Gastroesophageal sphincter (tissue), 4 donors: Measurements from ENCODE around the gene UNK. TPM values are rescaled to one million over a fixed set of nuclear protein-coding genes. Genes with fewer than 3 reads are reported as not detected.
A peak's percentile ranks its signal among the peaks of the same experiment; 100 is the strongest.

Experiments
- ATAC-seq: fragments of 150-250 bp; one replicate; pipeline ENCODE4 v1.9.1; 2016; ENCODE audit warnings: mild to moderate bottlenecking, moderate library complexity
- H3K27ac ChIP-seq, 4 donors: fragments of 200-600 bp; sonication (generic) in 3 of 4; 1 replicate in 3 of 4; 2 replicates in 1 of 4; pipeline ENCODE4 v1.5.1; 2016 to 2019
- H3K27me3 ChIP-seq: fragments of 200-600 bp; sonication (generic); one replicate; pipeline ENCODE4 v1.5.1; 2019
- H3K36me3 ChIP-seq, 2 donors: fragments of 200-600 bp; sonication (generic); one replicate each; pipeline ENCODE4 v1.5.1; 2019; ENCODE audit warnings: control low read depth in 1 of 2
- H3K4me1 ChIP-seq, 3 donors: fragments of 200-600 bp; sonication (generic); 1 replicate in 2 of 3; 2 replicates in 1 of 3; pipeline ENCODE4 v1.5.1; 2016 to 2019; ENCODE audit warnings: control low read depth in 2 of 3
- H3K4me3 ChIP-seq, 2 donors: fragments of 200-600 bp; sonication (generic); one replicate each; pipeline ENCODE4 v1.5.1; 2019; ENCODE audit warnings: mild to moderate bottlenecking in 1 of 2, moderate library complexity in 1 of 2
- H3K9me3 ChIP-seq, 3 donors: fragments of 200-600 bp; sonication (generic); one replicate each; pipeline ENCODE4 v1.5.1; 2017 to 2019; ENCODE audit warnings: control low read depth in 2 of 3
- CTCF ChIP-seq, 4 experiments: fragments of 200-600 bp in 2 of 4; fragments of 450-650 bp in 2 of 4; sonication (generic) in 1 of 4; IDR thresholded peaks; one replicate each; pipeline ENCODE4 v1.5.1; 2017 to 2019; ENCODE audit warnings: antibody characterized with exemption in 4 of 4, mild to moderate bottlenecking in 2 of 4, moderate library complexity in 2 of 4
- EP300 ChIP-seq: sonication (generic); formaldehyde crosslinking; IDR thresholded peaks from one replicate; pipeline ENCODE4 v1.6.1; 2017; ENCODE audit warnings: antibody characterized with exemption, mild to moderate bottlenecking
- POLR2A ChIP-seq, 2 donors: fragments of 450-650 bp; IDR thresholded peaks; one replicate each; pipeline ENCODE4 v1.6.1; 2017; ENCODE audit warnings: antibody characterized with exemption in 2 of 2, mild to moderate bottlenecking in 2 of 2, moderate library complexity in 1 of 2
- POLR2AphosphoS5 ChIP-seq: sonication (generic); formaldehyde crosslinking; IDR thresholded peaks from one replicate; pipeline ENCODE4 v1.6.1; 2017; ENCODE audit warnings: antibody characterized with exemption
- WGBS, 2 donors: methylation state at CpG; one replicate each; pipeline ENCODE4 v1.1.5; 2018; ENCODE audit warnings: low coverage in 1 of 2; 5-methylcytosine and 5-hydroxymethylcytosine counted together
- total RNA-seq, 4 donors: library from RNA; depleted of rRNA; stranded (reverse); fragments of >200 nt; gene quantifications; one replicate each; pipeline ENCODE4 v1.1.0, GENCODE V29; 2016

The UNK gene
- total RNA-seq, 4 donors from 2014 or later: 9.8 to 41.6 (median 21.0) TPM

DNA sequence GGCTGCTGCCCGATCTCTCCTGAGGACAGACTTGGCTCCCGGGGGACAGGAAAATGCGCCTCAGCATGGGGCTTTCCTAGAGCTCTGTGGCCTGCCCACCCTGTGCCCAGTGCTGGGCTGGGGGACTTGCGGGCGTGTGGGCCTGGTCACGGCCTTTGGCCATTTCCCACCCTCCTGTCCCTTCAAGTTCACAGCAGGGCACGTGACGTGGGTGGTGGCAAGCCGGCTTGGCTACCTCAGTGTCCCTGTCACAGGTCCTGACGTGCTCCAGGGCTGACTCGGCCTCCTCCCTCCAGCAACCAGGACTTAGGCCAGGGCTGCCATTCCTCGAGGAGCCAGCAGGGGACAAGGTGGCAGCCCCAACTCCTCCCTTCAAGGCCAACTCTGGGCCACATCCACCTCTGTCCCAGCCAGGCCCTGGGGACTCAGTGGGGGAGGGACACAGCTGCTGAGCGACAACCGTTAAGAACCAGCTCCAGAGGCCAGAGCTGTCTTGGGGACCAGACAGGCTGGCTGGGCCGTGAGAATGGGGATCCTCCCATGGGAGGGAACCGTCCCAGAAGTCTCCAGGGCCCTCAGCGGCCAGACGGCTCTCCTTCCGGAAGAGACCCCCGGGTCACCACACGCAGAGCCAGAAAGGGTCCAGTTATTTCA lies 60.6 kb downstream of the UNK start:
- peak; percentile 73 for ATAC-seq
- no peak overlapping the region for H3K4me3 ChIP-seq
- 51% methylated on average over 5 of the region's 21 CpGs; no CpG with 5 or more reads in 1 of the 2 donors for WGBS, 2 donors
- H3K27ac ChIP-seq: peak overlapping the region in 3 of 4 donors; percentile 75 to 77 (median 75)
- peaks cover 0 to 61% (median 22%) of the 10 kb centered on the region in 3 donors for H3K4me1 ChIP-seq
- H3K27me3 ChIP-seq: no peaks in the 10 kb centered on the region
- peak in 3 of 4 experiments; percentile 80 to 85 (median 84) for TF ChIP-seq CTCF (IDR thresholded peaks at IDR 0.05)
- no peak for TF ChIP-seq POLR2AphosphoS5
- H3K36me3 ChIP-seq: peaks cover 0 to 60% of the 10 kb centered on the region in 2 donors
- no peaks in the 10 kb centered on the region for H3K9me3 ChIP-seq

GRCh38 chr17:75845933-75846691 lies 61.5 kb downstream of the UNK start:
- H3K27me3 ChIP-seq: no peaks in the 10 kb centered on the region
- TF ChIP-seq EP300 (no peak), POLR2AphosphoS5 (no peak), POLR2A (IDR thresholded peaks at IDR 0.05) (no peak), CTCF (IDR thresholded peaks at IDR 0.05) (no peak)
- no peak for ATAC-seq
- no peaks in the 10 kb centered on the region for H3K9me3 ChIP-seq
- no peak overlapping the region for H3K4me3 ChIP-seq
- peak overlapping the region in 3 of 4 donors; percentile 75 to 77 (median 75) for H3K27ac ChIP-seq
- WGBS, 2 donors: 62 to 70% methylated on average over 6 of the region's 22 CpGs
- peaks cover 0 to 64% of the 10 kb centered on the region in 2 donors for H3K36me3 ChIP-seq
- peaks cover 0 to 70% (median 22%) of the 10 kb centered on the region in 3 donors for H3K4me1 ChIP-seq

DNA sequence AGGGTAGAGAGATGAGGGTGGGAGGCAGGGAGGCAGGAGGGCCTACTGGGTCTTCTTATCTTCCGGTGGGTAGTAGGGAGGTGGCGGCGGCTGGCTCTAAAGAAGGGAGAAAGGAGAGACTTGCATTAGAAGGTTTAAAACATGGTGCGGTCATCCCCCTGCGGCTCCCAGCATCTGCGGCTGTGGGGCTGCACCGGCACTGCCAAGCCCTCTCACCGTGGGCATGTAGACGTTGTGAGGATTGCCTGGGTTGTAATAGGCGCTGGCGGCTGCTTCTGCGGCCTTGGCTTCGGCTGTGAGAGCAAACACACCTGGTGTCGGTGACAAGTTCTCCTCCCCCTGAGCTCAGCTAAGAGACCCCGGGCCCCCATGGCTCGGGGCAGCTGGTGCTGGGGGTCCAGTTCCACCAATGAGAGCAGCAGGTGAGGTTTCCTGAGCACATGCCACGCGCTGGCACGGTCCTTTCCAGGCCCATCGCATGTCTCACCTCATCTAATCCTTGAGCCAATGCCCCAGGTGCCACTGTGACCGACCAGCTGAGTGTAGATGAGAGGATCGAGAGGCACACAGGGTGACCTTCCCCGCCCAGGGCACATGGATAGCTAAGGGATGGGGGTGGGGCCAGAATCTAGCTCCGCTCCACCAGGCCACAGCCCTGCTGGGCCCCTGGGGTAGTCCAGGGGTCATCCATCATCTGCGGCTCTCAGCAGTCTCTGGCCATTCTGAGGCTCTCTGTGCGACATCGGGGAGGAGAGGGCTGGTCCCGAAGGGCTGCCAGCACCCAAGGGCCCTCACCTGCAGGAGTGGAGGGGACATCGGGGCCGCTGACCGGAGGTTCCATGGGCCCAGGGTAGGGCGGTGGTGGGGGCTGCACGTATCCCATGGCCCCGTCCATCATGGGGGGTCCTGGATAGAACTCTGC lies 62.3 kb downstream of the UNK start:
- Histone ChIP-seq H3K4me1 (peaks cover 0 to 79% (median 22%) of the 10 kb centered on the region in 3 donors), H3K27me3 (no peaks in the 10 kb centered on the region), H3K27ac (peak overlapping the region in 3 of 4 donors; percentile 75 to 77 (median 75)), H3K4me3 (no peak overlapping the region), H3K9me3 (no peaks in the 10 kb centered on the region), H3K36me3 (peaks cover 0 to 72% of the 10 kb centered on the region in 2 donors)
- TF ChIP-seq POLR2AphosphoS5 (peak; percentile 1), POLR2A (IDR thresholded peaks at IDR 0.05) (no peak), EP300 (no peak), CTCF (IDR thresholded peaks at IDR 0.05) (no peak)
- ATAC-seq: no peak
- 73 to 95% methylated on average over 4 to 9 of the region's 34 CpGs for WGBS, 2 donors

- Histone ChIP-seq H3K4me1 (peaks cover 0 to 88% (median 23%) of the 10 kb centered on the region in 3 donors), H3K9me3 (no peaks in the 10 kb centered on the region), H3K27me3 (no peaks in the 10 kb centered on the region), H3K36me3 (peaks cover 0 to 77% of the 10 kb centered on the region in 2 donors), H3K27ac (peak overlapping the region in 3 of 4 donors; percentile 75 to 77 (median 75)), H3K4me3 (no peak overlapping the region)
- ATAC-seq: no peak
- TF ChIP-seq CTCF (IDR thresholded peaks at IDR 0.05): no peak
- 70 to 80% methylated on average over 9 to 11 of the region's 25 CpGs for WGBS, 2 donors
Observed at GRCh38 chr17:75847614-75848522, 63.3 kb downstream of the UNK start.
